IMR-90 (cell line): Measurements from ENCODE around the gene ARHGAP24.

Experiments used
- CEBPB ChIP-seq: IDR thresholded peaks from 2 replicates; pipeline ENCODE4 v1.6.1; 2012; ENCODE audit warnings: low read depth, low read length, improper control_type of control experiment
- FOS ChIP-seq: fragments of 150-350 bp; IDR thresholded peaks from 2 replicates; pipeline ENCODE4 v1.6.1; 2016; ENCODE audit warnings: low read depth, low read length
- MAFK ChIP-seq: IDR thresholded peaks from 2 replicates; pipeline ENCODE4 v1.6.1; 2012; ENCODE audit warnings: low read depth, low read length, improper control_type of control experiment
- MXI1 ChIP-seq: IDR thresholded peaks from 2 replicates; pipeline ENCODE4 v1.6.1; 2012; ENCODE audit warnings: low read depth, mild to moderate bottlenecking, low read length, moderate library complexity, borderline replicate concordance
- POLR2A ChIP-seq: IDR thresholded peaks from 2 replicates; pipeline ENCODE4 v1.6.1; 2012; ENCODE audit warnings: mild to moderate bottlenecking, low read depth, low read length
- RAD21 ChIP-seq: IDR thresholded peaks from 2 replicates; pipeline ENCODE4 v1.6.1; 2012; ENCODE audit warnings: low read length, improper control_type of control experiment
- TF ChIP-seq, protein P1 (sequence below): conservative IDR thresholded peaks from 2 replicates; pipeline ENCODE4 v1.5.1; 2012; ENCODE audit warnings: mild to moderate bottlenecking, low read depth, low read length, improper control_type of control experiment

DNA sequence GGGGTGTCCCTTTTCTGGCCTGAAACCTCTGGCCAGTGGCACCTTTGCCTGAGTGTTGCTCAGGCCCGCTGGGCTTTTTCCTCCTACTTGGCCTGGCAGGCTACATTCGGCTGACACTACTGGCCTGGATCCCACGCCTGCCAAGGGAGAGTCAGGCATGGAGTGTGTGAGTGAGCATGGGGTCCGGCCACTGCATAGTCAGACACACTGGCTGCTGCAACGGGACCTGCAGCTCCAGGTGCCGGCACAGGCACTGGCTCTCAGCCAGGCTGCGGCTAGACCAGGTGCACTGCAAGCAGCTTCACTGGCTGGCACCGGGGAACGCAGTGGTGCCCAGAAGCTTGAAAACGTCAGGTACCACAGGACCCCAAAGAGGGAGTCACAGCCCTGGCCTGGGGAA is 434.9 kb downstream of the ARHGAP24 start:
- TF ChIP-seq RAD21: no peak
- TF ChIP-seq, protein P1, sequence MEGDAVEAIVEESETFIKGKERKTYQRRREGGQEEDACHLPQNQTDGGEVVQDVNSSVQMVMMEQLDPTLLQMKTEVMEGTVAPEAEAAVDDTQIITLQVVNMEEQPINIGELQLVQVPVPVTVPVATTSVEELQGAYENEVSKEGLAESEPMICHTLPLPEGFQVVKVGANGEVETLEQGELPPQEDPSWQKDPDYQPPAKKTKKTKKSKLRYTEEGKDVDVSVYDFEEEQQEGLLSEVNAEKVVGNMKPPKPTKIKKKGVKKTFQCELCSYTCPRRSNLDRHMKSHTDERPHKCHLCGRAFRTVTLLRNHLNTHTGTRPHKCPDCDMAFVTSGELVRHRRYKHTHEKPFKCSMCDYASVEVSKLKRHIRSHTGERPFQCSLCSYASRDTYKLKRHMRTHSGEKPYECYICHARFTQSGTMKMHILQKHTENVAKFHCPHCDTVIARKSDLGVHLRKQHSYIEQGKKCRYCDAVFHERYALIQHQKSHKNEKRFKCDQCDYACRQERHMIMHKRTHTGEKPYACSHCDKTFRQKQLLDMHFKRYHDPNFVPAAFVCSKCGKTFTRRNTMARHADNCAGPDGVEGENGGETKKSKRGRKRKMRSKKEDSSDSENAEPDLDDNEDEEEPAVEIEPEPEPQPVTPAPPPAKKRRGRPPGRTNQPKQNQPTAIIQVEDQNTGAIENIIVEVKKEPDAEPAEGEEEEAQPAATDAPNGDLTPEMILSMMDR: no peak
- no peak for TF ChIP-seq POLR2A
- no peak for TF ChIP-seq MAFK
- no peak for TF ChIP-seq FOS
- TF ChIP-seq MXI1: no peak
- TF ChIP-seq CEBPB: no peak
